Omental fat pad (tissue), 4 donors: Measurements from ENCODE around the gene ITGB2. TPM values are rescaled to one million over a fixed set of nuclear protein-coding genes. Genes with fewer than 3 reads are reported as not detected.

ENCODE experiments used
- ATAC-seq: fragments of 150-250 bp; one replicate; pipeline ENCODE4 v1.9.1; 2016; ENCODE audit warnings: mild to moderate bottlenecking, moderate library complexity; ENCODE audit not compliant: low FRiP score
- DNase-seq: peaks from one replicate; pipeline ENCODE4 v3.0.0-alpha.2; 2019; ENCODE audit warnings: low spot score
- CTCF ChIP-seq, 3 donors: fragments of 450-650 bp; IDR thresholded peaks; one replicate each; pipeline ENCODE4 v1.5.1; 2016 to 2017; ENCODE audit warnings: antibody characterized with exemption in 3 of 3, mild to moderate bottlenecking in 3 of 3, moderate library complexity in 2 of 3
- total RNA-seq, 4 donors: library from RNA; depleted of rRNA; stranded (reverse); fragments of >200 nt; gene quantifications; one replicate each; pipeline ENCODE4 v1.1.0, GENCODE V29; 2016

Gene ITGB2
- total RNA-seq, 4 donors from 2014 or later: 98.5 to 581 (median 217) TPM

GRCh38 chr21:44921928-44922327 lies 1.2 kb upstream of the ITGB2 start:
- ATAC-seq: no peak
- no peak for TF ChIP-seq CTCF (IDR thresholded peaks at IDR 0.05)

GRCh38 chr21:44919913-44920693 lies 596 bp downstream of the ITGB2 start:
- no peak for TF ChIP-seq CTCF (IDR thresholded peaks at IDR 0.05)
- ATAC-seq (no peak), DNase-seq (no peak)

More at GRCh38 chr21:44921928-44922327, 1.2 kb upstream of the ITGB2 start:
- no peak for DNase-seq

DNA sequence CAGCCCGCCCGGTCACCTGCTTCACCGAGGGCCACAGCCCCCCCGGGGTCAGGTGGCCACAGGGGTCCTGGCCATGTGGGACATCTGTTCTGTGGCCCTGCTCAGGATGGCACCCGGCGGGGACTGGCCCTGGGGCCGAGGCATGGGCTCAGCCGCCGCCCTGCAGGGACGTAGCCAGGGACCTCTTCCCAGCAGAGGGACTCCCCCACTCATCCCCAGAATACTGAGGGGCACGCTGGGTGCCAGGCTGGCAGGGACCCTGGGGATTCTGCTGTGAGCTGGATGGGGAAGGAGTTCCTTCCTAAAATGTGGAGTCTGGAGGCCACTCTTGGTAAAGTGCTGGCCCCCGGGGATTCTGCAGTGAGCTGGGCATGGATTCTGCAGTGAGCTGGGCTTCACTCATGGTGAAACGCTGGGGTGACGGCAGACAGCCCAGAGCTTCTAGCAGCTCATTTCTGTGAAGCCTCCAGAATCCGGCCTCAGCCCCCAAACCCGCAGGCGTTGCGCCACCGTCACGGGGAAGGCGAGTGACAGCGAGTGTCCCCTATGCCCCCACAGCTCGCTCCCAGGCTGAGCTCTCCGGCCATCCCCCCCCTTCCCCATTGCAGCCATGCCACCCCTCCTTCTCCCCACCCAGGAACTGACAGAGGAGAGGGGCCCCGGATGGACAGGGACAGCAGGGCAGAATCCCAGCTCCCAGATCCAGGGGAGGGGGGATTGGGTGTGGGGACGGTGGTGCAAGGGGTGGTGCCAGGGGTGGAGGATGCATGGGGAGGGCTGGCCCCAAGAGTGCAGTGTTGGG lies 1.4 kb downstream of the ITGB2 start:
- DNase-seq (no peak), ATAC-seq (no peak)
- no peak for TF ChIP-seq CTCF (IDR thresholded peaks at IDR 0.05)

DNA sequence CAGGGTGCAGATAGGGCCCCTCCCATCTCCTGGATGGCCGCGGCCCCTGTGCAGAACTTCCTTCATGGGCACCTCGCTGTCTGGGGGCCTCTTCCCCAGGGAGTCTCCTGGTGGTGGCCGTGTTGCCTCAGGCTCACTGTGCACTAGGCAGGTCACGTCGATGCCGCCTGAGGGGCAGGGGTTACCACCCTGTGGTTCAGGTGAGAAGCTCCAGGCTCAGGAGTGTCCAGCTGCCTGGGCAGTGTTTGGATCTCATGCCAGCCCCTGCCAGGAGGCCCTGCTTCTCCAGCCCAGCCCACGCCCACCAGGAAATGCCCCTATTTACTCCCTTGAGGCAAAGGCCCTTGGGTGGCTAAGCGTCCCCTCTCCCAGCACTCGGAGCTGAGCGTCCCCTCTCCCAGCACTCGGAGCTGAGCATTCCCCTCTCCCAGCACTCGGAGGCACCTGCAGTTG lies 2.1 kb downstream of the ITGB2 start:
- ATAC-seq (no peak), DNase-seq (no peak)
- TF ChIP-seq CTCF (IDR thresholded peaks at IDR 0.05): no peak

DNA sequence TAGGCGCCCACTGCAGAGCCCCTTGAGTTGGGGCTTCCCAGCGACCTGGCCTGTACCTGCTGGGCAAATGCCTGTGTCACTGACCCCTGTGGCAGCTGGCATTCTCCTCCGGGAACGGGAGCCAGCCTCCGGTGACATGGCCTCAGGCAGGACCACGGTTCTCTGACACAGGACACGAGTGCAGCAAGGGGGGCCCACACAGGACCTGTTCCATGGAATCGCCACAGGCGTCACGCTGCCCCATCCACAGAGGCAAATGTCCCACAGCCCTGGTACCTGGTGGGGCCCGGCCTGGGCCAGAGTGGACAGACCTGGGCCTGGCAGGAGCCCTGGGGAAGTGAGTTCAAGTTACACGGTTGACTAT lies 2.6 kb downstream of the ITGB2 start:
- no peak for ATAC-seq
- no peak for TF ChIP-seq CTCF (IDR thresholded peaks at IDR 0.05)
- no peak for DNase-seq

DNA sequence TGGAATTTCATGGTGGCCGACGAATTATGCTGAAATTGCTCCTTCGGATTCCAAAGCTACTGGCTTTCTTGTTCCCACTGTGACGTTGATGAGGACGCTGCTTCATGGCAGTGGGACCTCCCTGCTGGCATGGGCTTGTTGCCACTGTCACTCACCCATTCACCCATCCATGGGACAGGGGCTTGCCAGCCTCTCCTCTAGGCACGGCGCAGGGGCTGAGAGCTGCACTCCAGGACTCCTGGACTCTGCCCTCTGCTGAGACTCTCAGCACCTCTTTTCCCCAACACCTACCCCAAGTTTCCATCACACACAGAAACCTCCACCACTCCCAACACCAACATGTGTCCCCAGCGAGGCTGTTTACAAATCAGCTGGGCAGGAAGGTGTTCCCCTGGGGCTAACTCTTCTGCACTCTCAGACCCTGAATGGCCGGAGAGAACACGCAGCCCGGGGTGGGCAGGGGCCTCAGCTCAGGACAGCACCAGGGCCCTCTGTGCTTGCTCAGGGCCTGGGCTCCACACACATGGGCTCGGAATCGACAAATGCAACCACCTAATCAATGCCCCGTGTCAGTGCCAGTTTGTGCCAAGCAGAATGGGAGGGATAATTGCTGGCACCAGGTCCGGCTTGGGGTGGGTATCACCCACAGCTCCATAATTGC lies 3.1 kb downstream of the ITGB2 start:
- ATAC-seq: no peak
- no peak for TF ChIP-seq CTCF (IDR thresholded peaks at IDR 0.05)

More for the DNA sequence above, 3.1 kb downstream of the ITGB2 start:
- no peak for DNase-seq
